CD8-positive, alpha-beta memory T cell (primary cell): ENCODE results near the gene SERPINA1. TPM values are rescaled to one million over a fixed set of nuclear protein-coding genes. Genes with fewer than 3 reads are reported as not detected.
"Not testable (repeated sequence)": the region's sequence is repeated elsewhere in the genome, so short reads cannot be mapped to it uniquely, and the experiment has no call there.

Source experiments
- CTCF ChIA-PET: fragments of 350-600 bp; sonication (Branson Sonifier 250); formaldehyde crosslinking; loops from one replicate; lab custom pipeline; 2021; ENCODE audit warnings: antibody characterized with exemption; lab: Charles Lee
- POLR2A ChIA-PET: fragments of 350-600 bp; sonication (Branson Sonifier 250); formaldehyde crosslinking; loops from one replicate; lab custom pipeline; 2021; ENCODE audit warnings: antibody characterized with exemption; lab: Charles Lee
- DNase-seq, 5 donors: peaks; one replicate each; pipeline versions ENCODE4 v3.0.0 to v3.0.0-alpha.2; 2020 to 2022; ENCODE audit warnings: mixed read lengths in 1 of 5
- H3K27ac ChIP-seq: one replicate; pipeline ENCODE4 v1.7.0; 2013; ENCODE audit warnings: low read depth, mild to moderate bottlenecking, low read length, moderate library complexity
- H3K27me3 ChIP-seq: 2 replicates; pipeline ENCODE4 v1.7.0; 2013; ENCODE audit warnings: low read length, mild to moderate bottlenecking; ENCODE audit not compliant: insufficient read depth, poor library complexity, severe bottlenecking
- H3K36me3 ChIP-seq: 2 replicates; pipeline ENCODE4 v1.7.0; 2013; ENCODE audit warnings: mild to moderate bottlenecking, low read length, moderate library complexity; ENCODE audit not compliant: insufficient read depth
- H3K4me1 ChIP-seq: 2 replicates; pipeline ENCODE4 v1.7.0; 2013; ENCODE audit warnings: mild to moderate bottlenecking, low read length, moderate library complexity; ENCODE audit not compliant: insufficient read depth
- H3K4me3 ChIP-seq: 2 replicates; pipeline ENCODE4 v1.7.0; 2013; ENCODE audit warnings: mild to moderate bottlenecking, low read length
- H3K9me3 ChIP-seq: 2 replicates; pipeline ENCODE4 v1.7.0; 2013; ENCODE audit warnings: mild to moderate bottlenecking, low read length
- H3K27ac Mint-ChIP-seq, 8 donors: one replicate each; pipeline ENCODE4 v1.8.0; 2020 to 2021; ENCODE audit warnings: mixed read lengths in 8 of 8, mild to moderate bottlenecking in 6 of 8, inconsistent platforms in 3 of 8, moderate library complexity in 3 of 8
- H3K27me3 Mint-ChIP-seq, 2 donors: one replicate each; pipeline ENCODE4 v1.8.0; 2020 to 2021; ENCODE audit warnings: mixed read lengths in 2 of 2, mild to moderate bottlenecking in 1 of 2, moderate library complexity in 1 of 2
- H3K36me3 Mint-ChIP-seq, 3 donors: one replicate each; pipeline ENCODE4 v1.8.0; 2020 to 2021; ENCODE audit warnings: mixed read lengths in 3 of 3, inconsistent platforms in 1 of 3, mild to moderate bottlenecking in 1 of 3
- H3K4me1 Mint-ChIP-seq, 3 donors: one replicate each; pipeline ENCODE4 v1.8.0; 2020 to 2021; ENCODE audit warnings: mixed read lengths in 3 of 3, inconsistent platforms in 1 of 3, mild to moderate bottlenecking in 1 of 3
- H3K4me3 Mint-ChIP-seq, 7 donors: one replicate each; pipeline ENCODE4 v1.8.0; 2020 to 2021; ENCODE audit warnings: mixed read lengths in 7 of 7, mild to moderate bottlenecking in 6 of 7, moderate library complexity in 4 of 7, inconsistent platforms in 2 of 7
- H3K9me3 Mint-ChIP-seq, 5 donors: one replicate each; pipeline ENCODE4 v1.8.0; 2020 to 2022; ENCODE audit warnings: mixed read lengths in 5 of 5, mild to moderate bottlenecking in 3 of 5, moderate library complexity in 2 of 5, inconsistent platforms in 1 of 5
- polyA plus RNA-seq: library from polyadenylated mRNA; unstranded; fragments of 300-500 nt; fragmentation: Illumina TruSeq; gene quantifications from one replicate; pipeline ENCODE4 v1.2.3, GENCODE V29; 2021
- total RNA-seq, 2 experiments: library from RNA; stranded (reverse); gene quantifications; one replicate each; pipeline ENCODE4 v1.2.3, GENCODE V29; 2021

SERPINA1 gene
- total and polyA plus RNA-seq, 3 experiments from 2014 or later: 0.18 to 0.40 TPM; not detected in 1

GRCh38 chr14:94373708-94374107, 14.7 kb downstream of the SERPINA1 start:
- no peak overlapping the region for H3K4me3 ChIP-seq
- H3K36me3 ChIP-seq: no peaks in the 10 kb centered on the region
- Mint-ChIP-seq H3K27me3 (peaks cover 3 to 12% of the 10 kb centered on the region in 2 donors), H3K4me1 (no peaks in the 10 kb centered on the region), H3K9me3 (peaks cover 0 to 2% (median 0%) of the 10 kb centered on the region in 5 donors), H3K4me3 (no peak overlapping the region), H3K36me3 (no peaks in the 10 kb centered on the region), H3K27ac (no peak overlapping the region)
- POLR2A ChIA-PET: no interaction called here
- no peak for DNase-seq
- H3K27ac ChIP-seq: no peak overlapping the region
- H3K27me3 ChIP-seq: no peaks in the 10 kb centered on the region
- no peaks in the 10 kb centered on the region for H3K9me3 ChIP-seq
- CTCF ChIA-PET: no interaction called here
- H3K4me1 ChIP-seq: no peaks in the 10 kb centered on the region

- Mint-ChIP-seq H3K36me3 (no peaks in the 10 kb centered on the region), H3K4me3 (no peak overlapping the region), H3K9me3 (peaks cover 0 to 3% (median 0%) of the 10 kb centered on the region in 5 donors), H3K4me1 (no peaks in the 10 kb centered on the region), H3K27me3 (peaks cover 5 to 10% of the 10 kb centered on the region in 2 donors), H3K27ac (peak overlapping the region in 1 of 8 donors; percentile 7)
- ChIA-PET POLR2A (no interaction called here), CTCF (no interaction called here)
- Histone ChIP-seq H3K27me3 (no peaks in the 10 kb centered on the region), H3K9me3 (no peaks in the 10 kb centered on the region), H3K27ac (no peak overlapping the region), H3K4me3 (no peak overlapping the region), H3K4me1 (no peaks in the 10 kb centered on the region), H3K36me3 (no peaks in the 10 kb centered on the region)
- DNase-seq: no peak
Observed at GRCh38 chr14:94372021-94372605, 16.3 kb downstream of the SERPINA1 start.

GRCh38 chr14:94370524-94370910, 17.9 kb downstream of the SERPINA1 start:
- Mint-ChIP-seq H3K4me3 (no peak overlapping the region), H3K36me3 (no peaks in the 10 kb centered on the region), H3K27me3 (peaks cover 7 to 10% of the 10 kb centered on the region in 2 donors), H3K9me3 (peaks cover 0 to 3% (median 0%) of the 10 kb centered on the region in 5 donors), H3K4me1 (no peaks in the 10 kb centered on the region), H3K27ac (no peak overlapping the region)
- no peaks in the 10 kb centered on the region for H3K9me3 ChIP-seq
- CTCF ChIA-PET: no interaction called here
- no peak for DNase-seq
- no peak overlapping the region for H3K27ac ChIP-seq
- H3K4me1 ChIP-seq: no peaks in the 10 kb centered on the region
- POLR2A ChIA-PET: no interaction called here
- H3K4me3 ChIP-seq: no peak overlapping the region
- H3K36me3 ChIP-seq: no peaks in the 10 kb centered on the region
- H3K27me3 ChIP-seq: no peaks in the 10 kb centered on the region

- H3K27me3 ChIP-seq, H3K27ac ChIP-seq, H3K4me3 Mint-ChIP-seq, H3K4me1 Mint-ChIP-seq, POLR2A ChIA-PET, H3K27ac Mint-ChIP-seq, H3K36me3 Mint-ChIP-seq, H3K9me3 ChIP-seq, H3K27me3 Mint-ChIP-seq, H3K4me1 ChIP-seq, DNase-seq, H3K4me3 ChIP-seq, H3K36me3 ChIP-seq, CTCF ChIA-PET, H3K9me3 Mint-ChIP-seq: not testable (repeated sequence)
Observed at GRCh38 chr14:94369766-94370523, 18.5 kb downstream of the SERPINA1 start.

GRCh38 chr14:94368956-94369355, 19.4 kb downstream of the SERPINA1 start:
- Histone ChIP-seq H3K9me3 (no peaks in the 10 kb centered on the region), H3K27me3 (no peaks in the 10 kb centered on the region), H3K27ac (no peak overlapping the region), H3K4me1 (no peaks in the 10 kb centered on the region), H3K4me3 (no peak overlapping the region), H3K36me3 (no peaks in the 10 kb centered on the region)
- H3K36me3 Mint-ChIP-seq: no peaks in the 10 kb centered on the region
- CTCF ChIA-PET: no interaction called here
- no peak for DNase-seq
- peaks cover 4 to 7% of the 10 kb centered on the region in 2 donors for H3K27me3 Mint-ChIP-seq
- no peaks in the 10 kb centered on the region for H3K4me1 Mint-ChIP-seq
- H3K27ac Mint-ChIP-seq: no peak overlapping the region
- POLR2A ChIA-PET: no interaction called here
- peaks cover 0 to 3% (median 0%) of the 10 kb centered on the region in 5 donors for H3K9me3 Mint-ChIP-seq
- no peak overlapping the region for H3K4me3 Mint-ChIP-seq

- no peak overlapping the region for H3K4me3 ChIP-seq
- Mint-ChIP-seq H3K36me3 (no peaks in the 10 kb centered on the region), H3K27me3 (peaks cover 4 to 7% of the 10 kb centered on the region in 2 donors), H3K27ac (no peak overlapping the region), H3K4me3 (no peak overlapping the region), H3K4me1 (no peaks in the 10 kb centered on the region), H3K9me3 (peaks cover 0 to 3% (median 0%) of the 10 kb centered on the region in 5 donors)
- ChIA-PET POLR2A (no interaction called here), CTCF (no interaction called here)
- DNase-seq: no peak
- no peaks in the 10 kb centered on the region for H3K36me3 ChIP-seq
- H3K27ac ChIP-seq: no peak overlapping the region
- no peaks in the 10 kb centered on the region for H3K27me3 ChIP-seq
- no peaks in the 10 kb centered on the region for H3K4me1 ChIP-seq
- H3K9me3 ChIP-seq: no peaks in the 10 kb centered on the region
Observed at GRCh38 chr14:94368243-94368590, 20.2 kb downstream of the SERPINA1 start.

GRCh38 chr14:94367347-94368242, 20.8 kb downstream of the SERPINA1 start:
- Mint-ChIP-seq H3K36me3 (no peaks in the 10 kb centered on the region), H3K27ac (no peak overlapping the region), H3K9me3 (peaks cover 0 to 3% (median 0%) of the 10 kb centered on the region in 5 donors), H3K27me3 (peaks cover 7 to 8% of the 10 kb centered on the region in 2 donors), H3K4me3 (no peak overlapping the region), H3K4me1 (no peaks in the 10 kb centered on the region)
- Histone ChIP-seq H3K27me3 (no peaks in the 10 kb centered on the region), H3K36me3 (no peaks in the 10 kb centered on the region), H3K4me1 (no peaks in the 10 kb centered on the region), H3K27ac (no peak overlapping the region), H3K9me3 (no peaks in the 10 kb centered on the region), H3K4me3 (no peak overlapping the region)
- ChIA-PET CTCF (no interaction called here), POLR2A (no interaction called here)
- no peak for DNase-seq
